ENCODE results near the gene ST7. TPM values are rescaled to one million over a fixed set of nuclear protein-coding genes. Genes with fewer than 3 reads are reported as not detected.

The ST7 gene
- total and polyA plus RNA-seq, 2 of the 8 experiments (the other 6 are each of a cell fraction or from before 2014, with no cell fraction given) = 16.3 to 18.0 TPM

- Histone ChIP-seq H4K5ac (ENCODE audit: insufficient read length, low read depth, low read length) (no peak overlapping the region), H3K14ac (ENCODE audit: insufficient read length) (no peak overlapping the region), H3K4me3 (ENCODE audit: extremely low read depth in 1 of 4, insufficient read depth in 2 of 4, low read depth in 3 of 4, low read length in 4 of 4) (no peak overlapping the region), H2BK12ac (ENCODE audit: low read depth, low read length) (no peak overlapping the region), H3K36me3 (ENCODE audit: control insufficient read depth in 2 of 4, insufficient read depth in 4 of 4, low read length in 3 of 4) (peaks cover 0 to 3% (median 0%) of the 10 kb centered on the region in 4 experiments; a peak in 1 of 8 replicates), H2AFZ (ENCODE audit: low read length) (no peak overlapping the region), H2BK120ac (replicated peaks; ENCODE audit: low read depth, low read length) (no peak overlapping the region), H2AK5ac (ENCODE audit: low read depth, low read length) (no peak overlapping the region), H3K79me1 (ENCODE audit: low read depth, low read length) (no peaks in the 10 kb centered on the region), H4K8ac (ENCODE audit: extremely low read depth, insufficient read depth, low read length) (no peak overlapping the region), H3K4me1 (replicated peaks in 1 of 4; ENCODE audit: control insufficient read depth in 3 of 4, insufficient read depth in 4 of 4, low read length in 3 of 4) (no peaks in the 10 kb centered on the region), H3K27me3 (replicated peaks in 1 of 4; ENCODE audit: control insufficient read depth in 3 of 4, extremely low read depth in 1 of 4, insufficient read depth in 3 of 4, low read length in 3 of 4) (no peaks in the 10 kb centered on the region), H3K4ac (replicated peaks; ENCODE audit: insufficient read length, low read depth, low read length) (no peak overlapping the region), H4K91ac (replicated peaks; ENCODE audit: insufficient read length, low read length) (no peak overlapping the region), H3K18ac (ENCODE audit: extremely low read depth, low read length) (no peak overlapping the region), H3K23ac (ENCODE audit: insufficient read length) (no peak overlapping the region), H2BK20ac (ENCODE audit: low read length) (no peak overlapping the region), H3K4me2 (ENCODE audit: insufficient read depth in 1 of 2, low read depth in 2 of 2, low read length in 2 of 2) (no peak overlapping the region), H3K9ac (replicated peaks in 1 of 4; ENCODE audit: extremely low read depth in 1 of 4, low read depth in 3 of 4, low read length in 3 of 4) (no peak overlapping the region), H3K23me2 (ENCODE audit: low read depth, low read length) (peaks cover 2% of the 10 kb centered on the region; the same call in 1 of the 2 replicates), H3K9me3 (ENCODE audit: insufficient read depth in 2 of 2, low read depth in 1 of 2, low read length in 1 of 2) (no peaks in the 10 kb centered on the region), H3K79me2 (ENCODE audit: control insufficient read depth in 1 of 2, insufficient read depth in 2 of 2, low read length in 2 of 2) (no peaks in the 10 kb centered on the region), H4K20me1 (replicated peaks in 1 of 2; ENCODE audit: control insufficient read depth in 1 of 2, insufficient read depth in 2 of 2, low read length in 2 of 2) (no peaks in the 10 kb centered on the region), H3K56ac (replicated peaks; ENCODE audit: insufficient read length, low read depth, low read length) (no peak overlapping the region), H3K27ac (ENCODE audit: low read depth, low read length) (no peak overlapping the region), H2BK5ac (ENCODE audit: low read depth, low read length) (no peak overlapping the region), H2BK15ac (ENCODE audit: low read length) (no peak overlapping the region)
- FAIRE-seq (no peak), DNase-seq (ENCODE audit: low read depth in 1 of 2, low spot score in 2 of 2) (no peak)
- WGBS, 2 experiments (ENCODE audit: extremely low coverage in 1 of 2, insufficient coverage in 1 of 2, insufficient read length in 1 of 2, insufficient replicate concordance in 2 of 2, low coverage in 1 of 2, low lambda C conversion rate in 2 of 2, missing lambda C conversion rate in 1 of 2) = 85% methylated on average over 5 of the region's 5 CpGs; no CpG with 5 or more reads in 1 of the 2 experiments
- CTCF ChIA-PET (ENCODE audit: partially characterized antibody) = interaction anchor here (0.6 to 10.6 kb wide), 3 partner anchors 197 to 598 kb away, joined by 3 to 168 read pairs (median 4); no protein-coding TSS in a partner anchor
- POLR2A ChIA-PET (ENCODE audit: partially characterized antibody) = no interaction called here
- TF ChIP-seq KDM4A (IDR thresholded peaks at IDR 0.05; ENCODE audit: low read depth, low read length, severe bottlenecking) (no peak), BCL11A (IDR thresholded peaks at IDR 0.05; ENCODE audit: low read depth in 2 of 2, low read length in 2 of 2) (no peak), CHD2 (IDR thresholded peaks at IDR 0.05; ENCODE audit: low read length) (no peak), ZNF274 (IDR thresholded peaks at IDR 0.05; ENCODE audit: borderline replicate concordance, extremely low read depth, low read length) (no peak), CBX5 (IDR thresholded peaks at IDR 0.05; ENCODE audit: low read depth, low read length) (no peak), CEBPB (IDR thresholded peaks at IDR 0.05; ENCODE audit: low read depth, low read length) (no peak), PHF8 (conservative IDR thresholded peaks at IDR 0.05; ENCODE audit: low read depth, low read length) (no peak), SP4 (IDR thresholded peaks at IDR 0.05; ENCODE audit: low read length) (no peak), TAF1 (IDR thresholded peaks at IDR 0.05; ENCODE audit: low read depth, low read length) (no peak), ASH2L (IDR thresholded peaks at IDR 0.05; ENCODE audit: low read length) (no peak), HDAC6 (IDR thresholded peaks at IDR 0.05; ENCODE audit: low read depth, low read length) (no peak), BACH1 (IDR thresholded peaks at IDR 0.05; ENCODE audit: low read length) (no peak), MAFK (IDR thresholded peaks at IDR 0.05; ENCODE audit: low read depth, low read length) (no peak), RFX5 (IDR thresholded peaks at IDR 0.05; ENCODE audit: borderline replicate concordance, low read depth, low read length) (no peak)
- TF ChIP-seq, protein P1, sequence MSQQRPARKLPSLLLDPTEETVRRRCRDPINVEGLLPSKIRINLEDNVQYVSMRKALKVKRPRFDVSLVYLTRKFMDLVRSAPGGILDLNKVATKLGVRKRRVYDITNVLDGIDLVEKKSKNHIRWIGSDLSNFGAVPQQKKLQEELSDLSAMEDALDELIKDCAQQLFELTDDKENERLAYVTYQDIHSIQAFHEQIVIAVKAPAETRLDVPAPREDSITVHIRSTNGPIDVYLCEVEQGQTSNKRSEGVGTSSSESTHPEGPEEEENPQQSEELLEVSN (IDR thresholded peaks at IDR 0.05) = no peak
Measured at GRCh38 chr7:116924741-116925140, 28.6 kb upstream of the ST7 start.

All from H1 (cell line).